ENCODE measurements around the gene FNDC3B. TPM values are rescaled to one million over a fixed set of nuclear protein-coding genes. Genes with fewer than 3 reads are reported as not detected.

The FNDC3B gene
- total RNA-seq, 2 donors from 2014 or later = 12.0 to 17.7 TPM

DNA sequence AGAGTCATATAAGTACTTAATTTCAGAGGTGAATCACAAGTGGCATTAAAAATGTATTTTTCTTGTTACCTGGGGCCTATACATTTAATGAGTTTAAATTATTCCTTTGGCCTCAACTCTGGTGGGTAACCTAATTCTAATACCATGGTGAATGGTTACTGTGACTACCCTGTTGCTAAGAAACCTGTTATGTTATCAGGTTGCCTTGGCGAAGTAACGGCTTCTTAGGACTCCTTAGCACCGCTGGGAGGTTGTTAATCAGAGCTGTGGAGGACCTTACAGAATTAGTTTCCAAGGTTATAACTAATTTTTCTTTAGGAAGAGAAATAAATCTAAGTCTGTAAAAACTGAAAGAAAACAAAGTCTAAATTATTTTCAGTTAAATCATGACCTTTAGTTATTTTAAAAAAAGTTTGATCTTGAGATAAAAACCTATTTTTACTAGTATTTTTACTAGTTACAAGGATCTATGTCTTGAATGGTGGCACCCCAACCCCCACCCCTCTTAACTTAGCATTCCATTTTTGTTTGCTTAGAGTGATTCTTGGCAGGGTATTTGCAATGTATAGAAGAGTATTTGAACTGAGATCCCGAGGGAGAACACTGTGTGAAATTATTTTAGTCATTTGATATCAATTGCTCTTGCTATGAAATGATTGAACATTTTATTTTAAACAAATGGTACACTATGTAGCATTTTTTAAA is 155.5 kb downstream of the FNDC3B start:
- Mint-ChIP-seq H3K4me3 (no peak overlapping the region), H3K27me3 (ENCODE audit: low read depth) (no peaks in the 10 kb centered on the region), H3K27ac (no peak overlapping the region), H3K9me3 (peaks cover 0 to 5% of the 10 kb centered on the region in 2 donors), H3K4me1 (ENCODE audit: low read depth) (no peaks in the 10 kb centered on the region), H3K36me3 (ENCODE audit: insufficient read depth in 2 of 2) (peaks cover 4% of the 10 kb centered on the region in 2 donors)
- ATAC-seq (replicated peaks in 1 of 2) (no peak), DNase-seq (no peak)

DNA sequence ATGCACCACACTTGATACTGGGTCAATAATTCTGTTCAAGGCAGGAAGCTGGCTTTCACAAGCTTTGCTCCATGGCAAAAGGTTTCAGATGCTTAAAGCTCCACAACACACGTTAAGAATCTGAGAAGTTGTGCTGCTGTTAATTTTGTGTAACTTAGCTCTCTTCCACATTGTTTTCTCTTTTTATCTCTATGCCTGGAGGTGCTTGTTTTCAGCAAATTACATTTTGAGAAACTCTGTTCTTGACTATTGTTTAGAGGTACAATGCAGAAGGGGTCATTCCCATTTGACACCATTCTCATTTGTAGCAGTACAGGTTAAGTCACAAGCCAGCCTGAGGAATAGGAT is 156.0 kb downstream of the FNDC3B start:
- Mint-ChIP-seq H3K4me1 (ENCODE audit: low read depth) (no peaks in the 10 kb centered on the region), H3K9me3 (peaks cover 0 to 5% of the 10 kb centered on the region in 2 donors), H3K36me3 (ENCODE audit: insufficient read depth in 2 of 2) (peaks cover 4 to 5% of the 10 kb centered on the region in 2 donors), H3K27me3 (ENCODE audit: low read depth) (no peaks in the 10 kb centered on the region), H3K4me3 (no peak overlapping the region), H3K27ac (no peak overlapping the region)
- DNase-seq = no peak
- ATAC-seq (replicated peaks in 1 of 2) = no peak

DNA sequence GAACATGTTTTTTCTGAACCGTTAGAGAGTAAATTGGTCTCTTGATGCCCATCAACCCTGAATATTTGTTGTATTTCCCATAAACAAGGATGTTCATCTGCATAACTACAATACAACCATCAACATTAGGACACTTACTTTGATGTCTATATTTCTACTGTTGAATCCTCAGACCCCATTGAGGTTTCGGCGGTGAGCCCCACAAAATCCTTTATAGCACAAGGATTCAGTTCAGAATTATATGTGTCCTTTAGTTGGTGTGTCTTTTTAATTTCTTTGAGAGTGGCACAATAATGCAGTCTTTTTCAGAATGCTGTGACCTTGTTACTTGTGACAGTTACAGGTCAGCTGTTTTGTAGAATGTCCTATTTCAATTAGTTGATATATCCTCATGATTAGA is 158.0 kb downstream of the FNDC3B start:
- ATAC-seq (replicated peaks in 1 of 2) (no peak), DNase-seq (no peak)
- H3K4me3 Mint-ChIP-seq = no peak overlapping the region
- no peaks in the 10 kb centered on the region for H3K27me3 Mint-ChIP-seq (ENCODE audit: low read depth)
- peaks cover 0 to 5% of the 10 kb centered on the region in 2 donors for H3K9me3 Mint-ChIP-seq
- H3K27ac Mint-ChIP-seq = no peak overlapping the region
- no peaks in the 10 kb centered on the region for H3K4me1 Mint-ChIP-seq (ENCODE audit: low read depth)
- H3K36me3 Mint-ChIP-seq (ENCODE audit: insufficient read depth in 2 of 2) = peaks cover 4% of the 10 kb centered on the region in 2 donors

DNA sequence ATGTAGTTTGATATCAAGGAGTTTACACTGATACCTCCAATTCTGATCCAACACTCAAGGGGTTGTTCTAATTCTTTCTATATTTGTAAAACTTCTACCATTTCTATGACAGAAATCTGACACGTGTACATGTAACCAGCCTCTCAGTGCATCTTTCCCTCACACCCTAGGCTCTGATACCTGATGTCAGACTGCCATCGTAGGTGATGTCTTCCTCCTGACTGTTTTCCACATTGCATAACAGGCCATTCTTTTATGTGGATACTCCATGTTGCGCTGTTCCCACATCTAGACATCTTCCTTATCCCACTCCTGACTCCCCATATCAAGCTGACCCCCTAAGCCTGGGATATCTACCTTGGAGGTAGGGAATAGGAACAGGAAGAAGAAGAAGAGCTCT is 159.1 kb downstream of the FNDC3B start:
- Mint-ChIP-seq H3K36me3 (ENCODE audit: insufficient read depth in 2 of 2) (peaks cover 4% of the 10 kb centered on the region in 2 donors), H3K4me3 (no peak overlapping the region), H3K27me3 (ENCODE audit: low read depth) (no peaks in the 10 kb centered on the region), H3K4me1 (ENCODE audit: low read depth) (no peaks in the 10 kb centered on the region), H3K9me3 (peaks cover 0 to 5% of the 10 kb centered on the region in 2 donors), H3K27ac (no peak overlapping the region)
- no peak for ATAC-seq (replicated peaks in 1 of 2)
- no peak for DNase-seq

DNA sequence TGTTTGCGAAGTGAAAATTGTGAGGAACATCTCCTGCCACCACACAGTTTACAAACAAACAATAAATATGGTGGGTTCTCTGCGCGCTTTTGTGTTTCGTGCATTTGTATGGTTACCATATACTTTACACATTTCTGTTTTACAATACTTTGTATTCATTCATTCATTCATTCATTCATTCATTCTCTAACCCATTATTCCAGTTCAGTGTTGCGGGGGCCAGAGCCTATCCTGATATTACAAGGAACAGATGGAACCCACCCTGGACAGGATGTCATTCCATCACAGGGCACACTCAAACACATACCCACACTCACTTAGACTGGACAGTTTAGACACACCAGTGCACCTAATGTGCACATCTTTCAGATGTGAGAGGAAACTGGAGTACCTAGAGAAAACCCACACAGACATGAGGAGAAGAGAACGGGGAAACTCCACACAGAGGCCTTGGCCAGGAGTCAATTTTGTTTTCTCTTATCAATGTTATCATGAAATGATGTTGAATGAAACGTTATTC is 160.5 kb downstream of the FNDC3B start:
- ATAC-seq (replicated peaks in 1 of 2) = no peak
- H3K27me3 Mint-ChIP-seq (ENCODE audit: low read depth) = no peaks in the 10 kb centered on the region
- DNase-seq = no peak
- H3K4me3 Mint-ChIP-seq = no peak overlapping the region
- peaks cover 11 to 13% of the 10 kb centered on the region in 2 donors for H3K36me3 Mint-ChIP-seq (ENCODE audit: insufficient read depth in 2 of 2)
- no peaks in the 10 kb centered on the region for H3K4me1 Mint-ChIP-seq (ENCODE audit: low read depth)
- H3K9me3 Mint-ChIP-seq = peaks cover 4 to 9% of the 10 kb centered on the region in 2 donors
- H3K27ac Mint-ChIP-seq = no peak overlapping the region

DNA sequence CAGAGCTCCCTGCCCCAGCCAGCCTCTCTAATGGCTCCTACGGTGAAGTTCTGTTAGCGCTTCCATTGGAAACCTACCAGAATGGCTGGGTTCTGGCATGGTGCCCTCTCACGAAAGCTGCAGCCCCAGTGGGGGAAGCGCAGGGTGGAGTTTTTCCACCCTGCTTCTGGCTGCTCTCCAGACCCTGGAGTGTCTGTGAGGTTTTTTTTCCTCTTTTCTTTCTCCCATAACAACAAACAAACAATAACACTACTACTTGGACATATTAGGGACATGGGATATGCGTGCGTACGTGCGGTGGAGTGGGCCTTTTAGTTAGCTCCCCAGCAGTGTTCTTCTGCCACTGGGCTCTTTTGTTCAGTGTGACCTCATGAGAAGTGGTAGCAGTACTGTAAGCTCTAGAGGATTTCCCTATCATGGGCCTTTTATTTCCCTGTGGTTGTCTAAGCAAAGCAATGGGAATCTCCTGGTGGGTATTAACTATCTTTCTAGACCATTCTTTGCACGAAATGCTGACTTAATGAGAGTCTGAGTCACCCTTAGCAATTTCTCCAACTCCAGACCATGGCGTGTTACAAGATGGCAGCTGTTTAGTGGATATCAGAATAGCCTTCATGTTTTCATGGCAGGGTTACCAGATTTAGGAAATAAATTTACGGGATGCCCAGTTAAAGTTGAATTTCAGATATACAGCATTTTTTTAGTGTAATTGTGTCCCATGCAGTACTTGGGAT is 161.9 kb downstream of the FNDC3B start:
- no peak for ATAC-seq (replicated peaks in 1 of 2)
- H3K9me3 Mint-ChIP-seq = peaks cover 7 to 9% of the 10 kb centered on the region in 2 donors
- no peaks in the 10 kb centered on the region for H3K4me1 Mint-ChIP-seq (ENCODE audit: low read depth)
- H3K4me3 Mint-ChIP-seq = no peak overlapping the region
- H3K27me3 Mint-ChIP-seq (ENCODE audit: low read depth) = no peaks in the 10 kb centered on the region
- no peak overlapping the region for H3K27ac Mint-ChIP-seq
- peaks cover 14 to 17% of the 10 kb centered on the region in 2 donors for H3K36me3 Mint-ChIP-seq (ENCODE audit: insufficient read depth in 2 of 2)
- no peak for DNase-seq

DNA sequence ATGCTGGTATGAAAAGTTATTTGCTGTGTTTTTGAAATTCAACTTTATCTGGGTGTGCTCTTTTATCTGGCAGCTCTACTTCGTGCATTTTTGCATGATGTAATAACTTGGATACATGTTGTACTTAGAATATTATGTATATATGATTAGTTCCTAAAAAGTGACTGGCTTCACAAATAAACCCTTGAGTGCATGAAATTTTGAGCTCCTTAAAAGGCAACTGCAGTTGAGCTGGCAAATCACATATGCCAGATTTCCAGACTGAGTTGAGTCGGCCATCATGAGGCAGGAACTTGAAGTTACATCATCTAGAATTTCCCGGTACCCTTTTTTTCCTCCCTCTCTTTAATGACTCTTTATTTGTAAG is 162.5 kb downstream of the FNDC3B start:
- H3K27ac Mint-ChIP-seq = no peak overlapping the region
- no peaks in the 10 kb centered on the region for H3K4me1 Mint-ChIP-seq (ENCODE audit: low read depth)
- DNase-seq (no peak), ATAC-seq (replicated peaks in 1 of 2) (no peak)
- no peak overlapping the region for H3K4me3 Mint-ChIP-seq
- H3K27me3 Mint-ChIP-seq (ENCODE audit: low read depth) = no peaks in the 10 kb centered on the region
- H3K36me3 Mint-ChIP-seq (ENCODE audit: insufficient read depth in 2 of 2) = peaks cover 14 to 19% of the 10 kb centered on the region in 2 donors
- peaks cover 9 to 10% of the 10 kb centered on the region in 2 donors for H3K9me3 Mint-ChIP-seq

DNA sequence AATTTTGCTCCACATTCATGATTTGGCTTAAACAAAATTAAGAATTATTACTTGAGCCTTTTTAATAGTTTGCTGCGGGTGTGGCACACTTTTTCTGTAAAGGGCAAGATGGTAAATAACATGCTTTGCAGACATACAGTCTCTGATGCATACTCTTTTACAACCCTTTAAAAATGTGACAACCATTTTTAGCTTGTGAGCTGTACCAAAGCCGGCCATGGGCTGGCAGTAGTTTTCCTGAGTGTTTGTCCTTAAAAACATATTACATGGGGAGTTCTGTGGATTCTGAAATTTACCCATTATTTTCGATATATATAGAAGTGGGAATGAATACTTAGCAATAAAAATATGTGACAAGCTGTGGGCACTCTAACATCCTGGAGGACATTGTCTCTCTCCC is 163.4 kb downstream of the FNDC3B start:
- no peak overlapping the region for H3K27ac Mint-ChIP-seq
- peaks cover 9 to 11% of the 10 kb centered on the region in 2 donors for H3K9me3 Mint-ChIP-seq
- peaks cover 14 to 21% of the 10 kb centered on the region in 2 donors for H3K36me3 Mint-ChIP-seq (ENCODE audit: insufficient read depth in 2 of 2)
- ATAC-seq (replicated peaks in 1 of 2) = no peak
- no peak overlapping the region for H3K4me3 Mint-ChIP-seq
- DNase-seq = no peak
- H3K4me1 Mint-ChIP-seq (ENCODE audit: low read depth) = no peaks in the 10 kb centered on the region
- no peaks in the 10 kb centered on the region for H3K27me3 Mint-ChIP-seq (ENCODE audit: low read depth)

DNA sequence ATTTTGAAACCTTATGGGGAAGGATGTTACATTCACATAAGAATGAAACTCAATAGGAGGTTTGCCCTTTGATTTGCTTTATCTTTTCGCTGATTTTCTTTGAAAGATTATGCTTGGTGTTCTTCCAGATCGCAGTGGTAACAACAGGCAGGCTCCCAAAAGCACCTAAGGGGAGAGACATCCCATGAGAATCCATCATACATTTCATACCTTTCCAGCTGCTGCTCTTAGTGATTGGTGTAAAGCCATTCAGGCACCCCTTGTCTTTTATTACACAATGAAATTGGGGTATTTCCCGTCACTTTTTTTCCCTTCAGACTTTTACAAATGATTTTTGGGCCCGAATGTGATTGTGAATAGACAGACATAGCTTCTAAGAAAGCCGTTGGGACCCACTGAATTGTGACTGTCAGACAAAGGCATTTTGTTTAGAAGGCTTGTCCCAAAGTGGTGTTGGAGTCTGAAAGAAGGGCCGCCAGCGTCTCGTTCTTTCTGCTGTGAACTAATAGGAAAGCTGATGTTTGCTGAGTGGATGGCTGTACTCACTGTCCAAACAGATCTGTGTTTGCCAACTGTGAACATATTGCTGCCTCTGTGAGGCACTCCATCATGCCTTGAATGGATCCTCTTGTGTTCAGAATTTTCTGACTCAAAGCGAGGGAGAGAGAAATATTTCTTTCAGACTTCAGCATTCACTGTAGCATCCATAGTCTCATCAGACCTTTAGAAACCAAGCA is 164.3 kb downstream of the FNDC3B start:
- H3K27me3 Mint-ChIP-seq (ENCODE audit: low read depth) = no peaks in the 10 kb centered on the region
- peaks cover 12 to 17% of the 10 kb centered on the region in 2 donors for H3K36me3 Mint-ChIP-seq (ENCODE audit: insufficient read depth in 2 of 2)
- DNase-seq (no peak), ATAC-seq (replicated peaks in 1 of 2) (no peak)
- H3K4me3 Mint-ChIP-seq = no peak overlapping the region
- no peaks in the 10 kb centered on the region for H3K4me1 Mint-ChIP-seq (ENCODE audit: low read depth)
- no peak overlapping the region for H3K27ac Mint-ChIP-seq
- peaks cover 5 to 11% of the 10 kb centered on the region in 2 donors for H3K9me3 Mint-ChIP-seq

DNA sequence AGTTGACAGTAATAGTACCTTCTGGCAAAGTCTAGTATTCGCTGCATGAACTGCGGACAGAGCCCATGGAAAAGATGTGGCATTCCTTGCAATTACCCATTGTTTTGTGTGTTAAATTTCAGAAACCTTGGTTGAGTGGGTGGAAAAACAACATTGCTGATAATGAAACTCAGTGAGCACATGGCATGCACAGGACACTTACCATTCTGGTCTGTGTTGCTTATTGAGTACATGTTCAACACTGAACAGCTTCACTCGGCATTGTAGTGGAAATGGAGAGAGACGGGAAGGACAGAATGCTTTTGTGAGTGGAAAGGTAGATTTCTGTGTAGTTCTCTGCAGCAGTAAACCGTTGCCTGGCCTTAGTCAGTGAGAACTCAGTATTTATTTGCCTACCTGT is 165.3 kb downstream of the FNDC3B start:
- ATAC-seq (replicated peaks in 1 of 2) (no peak), DNase-seq (no peak)
- Mint-ChIP-seq H3K4me1 (ENCODE audit: low read depth) (no peaks in the 10 kb centered on the region), H3K9me3 (peaks cover 4 to 11% of the 10 kb centered on the region in 2 donors), H3K36me3 (ENCODE audit: insufficient read depth in 2 of 2) (peaks cover 12 to 17% of the 10 kb centered on the region in 2 donors), H3K4me3 (no peak overlapping the region), H3K27me3 (ENCODE audit: low read depth) (no peaks in the 10 kb centered on the region), H3K27ac (no peak overlapping the region)

DNA sequence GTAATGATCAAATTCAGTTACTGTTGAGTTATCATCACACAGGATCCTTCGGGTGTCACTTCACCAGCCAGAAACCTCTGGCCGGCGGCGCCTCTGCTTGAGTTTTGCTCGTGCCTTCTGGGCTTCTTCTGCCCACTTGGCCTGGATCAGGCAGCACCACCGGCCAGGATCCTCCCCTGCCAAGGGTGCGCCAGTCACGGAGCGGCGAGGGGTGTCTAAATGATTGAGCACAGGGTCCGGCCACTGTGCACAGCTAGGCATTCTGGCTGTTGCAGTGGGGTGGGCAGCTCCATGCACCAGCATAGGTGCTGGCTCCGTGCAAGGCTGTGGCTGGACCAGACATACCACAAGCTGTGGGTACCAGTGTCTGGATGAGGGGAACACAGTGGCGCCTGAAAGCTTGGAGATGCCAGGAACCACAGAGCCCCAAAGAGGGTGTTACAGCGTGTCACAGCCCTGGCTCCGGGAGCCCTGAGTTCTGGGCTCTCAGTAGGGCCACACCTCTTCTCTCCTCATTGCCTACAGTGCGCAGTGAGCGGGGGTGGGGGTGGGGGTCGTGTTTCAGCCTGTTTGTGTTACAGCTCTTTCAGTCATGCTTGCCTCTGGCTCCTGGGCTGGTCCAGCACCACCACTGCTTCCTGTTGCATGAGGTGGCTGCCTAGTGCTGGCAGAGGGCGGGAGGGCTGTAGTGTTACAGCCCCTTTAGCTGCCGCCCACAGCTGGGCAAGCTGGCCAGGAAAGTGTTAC is 169.4 kb downstream of the FNDC3B start:
- DNase-seq (no peak), ATAC-seq (replicated peaks in 1 of 2) (no peak)
- H3K36me3 Mint-ChIP-seq (ENCODE audit: insufficient read depth in 2 of 2) = peaks cover 10 to 16% of the 10 kb centered on the region in 2 donors
- no peak overlapping the region for H3K27ac Mint-ChIP-seq
- no peaks in the 10 kb centered on the region for H3K27me3 Mint-ChIP-seq (ENCODE audit: low read depth)
- no peak overlapping the region for H3K4me3 Mint-ChIP-seq
- peaks cover 11% of the 10 kb centered on the region for H3K4me1 Mint-ChIP-seq (ENCODE audit: low read depth)
- H3K9me3 Mint-ChIP-seq = peaks cover 4 to 11% of the 10 kb centered on the region in 2 donors

DNA sequence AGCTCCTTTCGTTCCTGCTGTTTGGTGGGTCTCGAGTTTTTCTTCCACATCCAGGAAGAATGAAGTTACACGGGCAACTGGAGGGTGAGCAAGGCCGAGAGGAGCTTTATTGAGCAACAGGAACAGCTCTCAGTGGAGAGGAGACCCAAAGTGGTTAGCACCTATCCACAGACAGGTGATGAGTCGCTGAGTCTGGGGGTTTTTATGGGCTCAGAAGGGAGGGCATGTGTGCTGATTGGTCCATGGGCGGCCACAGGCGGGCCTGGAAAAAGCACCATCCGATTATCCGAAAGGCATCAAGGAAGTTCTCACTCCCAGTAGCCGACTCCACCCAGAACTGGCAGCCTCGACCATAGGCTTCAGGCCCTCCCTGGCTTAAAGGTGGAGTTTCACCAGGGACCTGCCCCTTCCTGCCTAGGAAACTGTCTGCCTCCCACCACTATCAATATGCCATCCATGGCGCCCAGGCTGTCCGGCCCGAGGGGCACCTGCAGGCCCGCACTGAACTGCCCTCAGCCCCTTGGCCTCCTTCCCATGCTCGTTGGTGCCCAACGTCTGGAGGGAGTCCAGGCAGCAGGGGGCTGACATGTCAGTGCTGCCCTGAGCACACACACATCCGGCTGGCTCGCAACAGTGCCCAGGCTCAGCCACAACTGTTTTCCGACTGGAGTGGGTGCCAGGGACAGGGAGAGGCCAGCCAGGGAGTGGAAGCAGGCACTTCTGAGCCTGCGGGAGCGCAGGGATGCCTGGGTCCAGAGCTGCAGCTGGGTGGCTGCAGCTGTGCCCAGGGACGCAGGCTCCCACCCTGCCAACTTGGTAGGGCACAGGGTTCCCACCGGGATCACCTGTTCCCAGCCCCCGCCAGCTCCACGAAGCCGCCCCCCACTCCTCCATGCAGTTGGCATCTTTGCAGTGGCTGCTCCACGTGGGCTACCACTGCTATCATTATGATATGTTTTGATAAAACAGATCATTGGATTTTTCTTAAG is 170.2 kb downstream of the FNDC3B start:
- Mint-ChIP-seq H3K27me3 (ENCODE audit: low read depth) (no peaks in the 10 kb centered on the region), H3K27ac (no peak overlapping the region), H3K4me1 (ENCODE audit: low read depth) (peaks cover 19% of the 10 kb centered on the region), H3K9me3 (peaks cover 2 to 9% of the 10 kb centered on the region in 2 donors), H3K36me3 (ENCODE audit: insufficient read depth in 2 of 2) (peaks cover 6 to 10% of the 10 kb centered on the region in 2 donors), H3K4me3 (no peak overlapping the region)
- no peak for ATAC-seq (replicated peaks in 1 of 2)
- no peak for DNase-seq
